Neuron (in vitro differentiated cells): ENCODE data around the gene TMEM232.

Source experiments
- H2AFZ ChIP-seq: one replicate; pipeline ENCODE4 v1.6.1; 2013; ENCODE audit warnings: low read depth, mild to moderate bottlenecking, inconsistent platforms, low read length, moderate library complexity
- H3K27me3 ChIP-seq: one replicate; pipeline ENCODE4 v1.6.1; 2013; ENCODE audit warnings: low read length; ENCODE audit not compliant: insufficient read depth
- H3K36me3 ChIP-seq: one replicate; pipeline ENCODE4 v1.6.1; 2013; ENCODE audit warnings: low read length; ENCODE audit not compliant: insufficient read depth
- H3K4me1 ChIP-seq: one replicate; pipeline ENCODE4 v1.6.1; 2013; ENCODE audit warnings: low read length; ENCODE audit not compliant: insufficient read depth
- H3K4me3 ChIP-seq: 2 replicates; pipeline ENCODE4 v1.5.1; 2013; ENCODE audit warnings: mild to moderate bottlenecking, low read length, moderate library complexity
- H3K9me3 ChIP-seq: one replicate; pipeline ENCODE4 v1.6.1; 2013; ENCODE audit warnings: low read length

TMEM232 gene

DNA sequence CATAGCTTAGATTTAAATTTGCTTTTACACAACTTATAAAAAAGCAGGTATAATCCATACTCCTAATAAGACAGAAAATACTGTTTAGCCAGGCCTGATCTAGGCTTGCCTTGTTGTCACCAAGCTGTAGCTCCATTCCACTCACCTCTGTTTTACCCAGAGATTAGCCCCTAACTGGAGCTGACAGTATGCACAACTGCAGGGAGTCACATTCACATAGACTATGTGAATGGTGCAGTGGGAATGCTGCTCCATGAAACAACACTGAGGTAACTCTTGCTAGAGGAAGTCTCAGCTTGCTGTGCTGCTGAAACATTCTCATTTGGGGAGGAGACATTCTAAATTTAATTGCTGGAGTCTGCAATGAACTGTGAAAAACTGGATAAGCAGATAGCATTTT, 209.1 kb downstream of the TMEM232 start:
- no peaks in the 10 kb centered on the region for H3K36me3 ChIP-seq
- no peak overlapping the region for H2AFZ ChIP-seq
- H3K27me3 ChIP-seq, result no peaks in the 10 kb centered on the region
- no peaks in the 10 kb centered on the region for H3K4me1 ChIP-seq
- H3K9me3 ChIP-seq, result no peaks in the 10 kb centered on the region
- H3K4me3 ChIP-seq, result no peak overlapping the region

DNA sequence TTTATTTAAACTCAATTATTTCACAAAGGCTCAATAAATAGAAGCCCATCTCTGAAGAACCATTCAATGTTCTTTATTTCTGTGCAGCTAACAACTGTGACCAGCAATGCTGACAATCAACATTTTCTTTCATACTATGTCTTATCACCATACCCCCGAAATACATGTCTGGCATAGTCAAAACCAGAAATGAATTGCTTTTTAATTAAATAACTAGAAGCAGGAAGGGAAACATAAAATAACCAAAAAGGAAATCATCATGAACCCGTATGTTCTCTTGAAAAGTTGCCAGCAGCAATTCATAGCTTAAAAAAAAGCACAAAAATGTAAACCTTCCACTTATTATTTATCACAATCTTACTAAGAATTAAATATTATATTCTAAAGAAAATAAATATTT, 212.4 kb downstream of the TMEM232 start:
- Histone ChIP-seq H3K36me3 (no peaks in the 10 kb centered on the region), H2AFZ (no peak overlapping the region), H3K4me3 (no peak overlapping the region), H3K9me3 (no peaks in the 10 kb centered on the region), H3K4me1 (no peaks in the 10 kb centered on the region), H3K27me3 (no peaks in the 10 kb centered on the region)

DNA sequence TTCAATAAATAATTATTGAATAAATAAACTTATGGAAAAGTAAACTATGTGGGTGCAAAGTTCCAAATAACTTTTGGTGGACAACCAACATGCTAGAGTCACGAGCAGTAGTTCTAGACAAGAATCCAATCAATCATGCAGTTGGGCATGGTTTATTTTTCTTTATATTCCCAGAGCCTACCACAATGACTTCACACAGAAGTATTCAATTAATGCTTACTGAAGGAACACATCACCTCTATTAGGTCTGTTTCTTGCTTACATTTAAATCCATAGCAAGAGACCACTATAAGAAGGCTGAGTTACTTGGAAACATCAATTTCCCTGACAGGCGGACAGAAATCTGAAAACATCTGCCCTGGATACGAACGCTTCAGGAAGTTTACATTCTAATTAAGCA, 214.2 kb downstream of the TMEM232 start:
- no peak overlapping the region for H2AFZ ChIP-seq
- H3K27me3 ChIP-seq, result no peaks in the 10 kb centered on the region
- no peaks in the 10 kb centered on the region for H3K36me3 ChIP-seq
- H3K4me1 ChIP-seq, result no peaks in the 10 kb centered on the region
- H3K9me3 ChIP-seq, result no peaks in the 10 kb centered on the region
- no peak overlapping the region for H3K4me3 ChIP-seq

DNA sequence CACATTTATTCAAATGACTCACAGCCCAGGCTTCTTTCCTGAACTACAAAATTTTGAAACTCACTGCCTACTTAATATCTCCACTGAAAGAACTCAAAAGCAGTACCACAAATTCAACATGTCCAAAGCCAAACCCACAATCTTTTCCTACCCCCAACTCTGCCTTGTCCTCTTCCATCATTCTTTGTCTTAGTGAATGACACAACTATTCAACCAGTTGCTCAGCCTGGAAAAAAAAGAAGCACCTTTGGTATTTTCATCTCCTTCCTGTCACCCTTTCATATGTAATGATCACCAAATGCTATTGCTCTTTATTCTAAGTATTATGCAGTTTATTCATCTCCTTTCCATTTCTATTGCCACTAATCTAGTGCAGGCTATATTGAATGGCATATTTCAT, 216.3 kb downstream of the TMEM232 start:
- Histone ChIP-seq H3K4me1 (no peaks in the 10 kb centered on the region), H3K9me3 (no peaks in the 10 kb centered on the region), H3K4me3 (no peak overlapping the region), H2AFZ (no peak overlapping the region), H3K36me3 (no peaks in the 10 kb centered on the region), H3K27me3 (no peaks in the 10 kb centered on the region)

DNA sequence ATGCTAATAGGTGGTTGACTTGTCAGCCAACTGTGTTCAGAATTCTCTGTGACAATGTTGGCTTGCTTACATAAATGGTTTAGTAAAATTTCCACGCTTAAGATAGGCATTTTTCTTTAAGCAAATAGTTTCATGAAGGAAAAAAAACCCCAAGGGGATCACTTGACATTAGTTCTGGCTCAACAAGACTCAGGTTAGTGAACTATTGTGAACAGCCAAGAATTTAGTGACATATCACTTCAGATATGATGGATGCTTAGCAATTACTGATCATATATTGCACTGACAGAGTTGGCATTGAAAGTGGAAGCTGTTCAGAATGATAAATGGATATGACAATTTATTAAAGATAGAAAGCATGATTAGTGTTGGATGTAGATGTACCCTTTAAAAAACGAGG, 218.5 kb downstream of the TMEM232 start:
- Histone ChIP-seq H3K27me3 (no peaks in the 10 kb centered on the region), H2AFZ (no peak overlapping the region), H3K4me1 (peaks cover 9% of the 10 kb centered on the region), H3K36me3 (no peaks in the 10 kb centered on the region), H3K9me3 (no peaks in the 10 kb centered on the region), H3K4me3 (no peak overlapping the region)

DNA sequence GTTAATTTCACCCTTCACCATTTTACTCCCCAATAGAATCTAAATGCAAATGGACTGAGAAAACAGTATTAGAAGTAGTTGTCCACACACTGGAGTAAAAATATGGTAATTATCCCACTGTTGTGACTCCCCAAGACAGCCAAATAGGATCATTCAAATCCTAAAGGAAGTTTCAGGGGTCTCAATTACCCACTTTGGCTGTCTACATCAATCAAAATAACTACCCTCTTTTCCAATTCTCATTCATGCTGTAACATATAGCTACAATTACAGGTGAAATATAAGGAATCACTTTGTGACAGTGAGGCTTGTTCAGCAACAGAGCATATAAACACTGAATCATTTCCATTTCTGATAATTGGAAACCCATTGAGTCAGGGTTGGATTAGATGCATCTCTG, 220.1 kb downstream of the TMEM232 start:
- H3K27me3 ChIP-seq, result no peaks in the 10 kb centered on the region
- peaks cover 2% of the 10 kb centered on the region for H3K9me3 ChIP-seq
- H3K4me3 ChIP-seq, result no peak overlapping the region
- H2AFZ ChIP-seq, result no peak overlapping the region
- H3K36me3 ChIP-seq, result no peaks in the 10 kb centered on the region
- peaks cover 9% of the 10 kb centered on the region for H3K4me1 ChIP-seq

DNA sequence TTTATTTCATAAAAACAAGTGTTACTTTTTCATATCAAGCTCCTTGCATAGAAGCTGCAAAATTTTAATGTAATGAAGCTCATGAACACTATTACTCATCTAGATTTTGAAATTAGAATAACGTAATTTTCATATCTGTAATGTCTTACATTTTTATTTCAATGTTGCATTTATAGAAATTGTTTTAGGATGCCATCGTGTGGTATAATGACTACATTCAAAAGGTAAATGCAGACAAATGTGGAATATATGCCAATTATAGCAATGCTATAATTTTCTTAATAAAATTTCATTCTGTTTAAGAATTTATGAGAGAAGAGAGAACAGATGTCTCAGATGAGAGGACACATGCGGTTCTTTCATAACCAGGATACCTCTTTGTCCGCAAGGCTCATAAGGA, 230.2 kb downstream of the TMEM232 start:
- Histone ChIP-seq H3K4me3 (no peak overlapping the region), H3K4me1 (peaks cover 8% of the 10 kb centered on the region), H2AFZ (no peak overlapping the region), H3K36me3 (no peaks in the 10 kb centered on the region), H3K9me3 (no peaks in the 10 kb centered on the region), H3K27me3 (no peaks in the 10 kb centered on the region)

DNA sequence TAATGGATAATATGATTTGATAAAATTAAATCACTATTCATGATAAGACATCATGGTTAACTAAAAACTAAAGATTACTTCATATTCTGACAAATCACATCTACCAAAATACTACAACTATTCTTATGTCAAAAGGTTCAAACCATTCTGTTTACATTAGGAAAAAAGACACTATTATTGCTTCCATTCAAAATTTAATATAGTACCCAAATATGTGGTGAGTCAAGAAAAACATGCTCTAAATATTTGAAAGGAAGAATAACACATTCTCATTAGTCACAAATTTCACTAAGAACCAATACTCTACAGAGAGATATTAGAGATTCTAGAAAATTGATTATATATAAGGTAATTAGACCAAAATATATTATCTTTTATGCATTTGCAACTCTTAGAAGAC, 234.0 kb downstream of the TMEM232 start:
- Histone ChIP-seq H3K9me3 (no peaks in the 10 kb centered on the region), H2AFZ (no peak overlapping the region), H3K36me3 (no peaks in the 10 kb centered on the region), H3K27me3 (no peaks in the 10 kb centered on the region), H3K4me1 (no peaks in the 10 kb centered on the region), H3K4me3 (no peak overlapping the region)

DNA sequence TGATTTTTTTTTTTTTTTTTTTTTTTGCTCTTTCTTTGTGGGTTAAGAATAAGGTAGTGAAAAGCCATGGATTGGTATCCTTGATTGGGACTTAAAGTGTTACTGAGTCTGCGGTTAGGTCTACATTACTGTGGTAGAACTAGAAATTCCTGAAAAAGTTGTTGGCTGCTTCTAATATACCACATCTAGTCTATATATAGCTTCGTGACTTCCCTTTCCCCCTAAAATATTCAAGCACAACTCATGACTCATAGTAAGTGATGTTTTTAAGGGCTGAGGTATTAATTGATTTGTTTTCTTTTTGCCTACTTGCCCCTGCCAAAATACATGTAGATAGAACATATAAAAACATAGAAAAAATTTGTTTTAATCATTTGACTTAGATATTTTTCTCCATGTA, 247.6 kb downstream of the TMEM232 start:
- Histone ChIP-seq H3K36me3 (no peaks in the 10 kb centered on the region), H3K4me1 (no peaks in the 10 kb centered on the region), H3K27me3 (no peaks in the 10 kb centered on the region), H2AFZ (no peak overlapping the region), H3K9me3 (no peaks in the 10 kb centered on the region), H3K4me3 (no peak overlapping the region)

DNA sequence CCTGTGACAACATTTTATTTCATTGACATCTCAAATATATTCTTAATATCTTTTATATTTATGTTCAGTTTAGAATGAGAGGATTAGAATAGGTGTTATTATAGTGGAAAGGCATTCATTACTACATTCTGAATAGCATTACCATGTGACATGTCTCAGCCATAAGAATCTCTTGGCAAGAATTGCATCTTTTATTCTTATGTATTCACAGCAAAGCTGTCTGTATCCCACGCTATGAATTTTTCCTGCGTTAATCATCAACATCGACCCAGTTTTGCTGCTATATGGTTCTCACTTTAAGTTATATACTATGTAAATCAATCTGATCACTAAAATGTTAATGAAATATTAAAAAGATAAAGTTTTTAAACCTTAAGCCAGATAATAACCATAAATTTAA, 248.6 kb downstream of the TMEM232 start:
- H3K9me3 ChIP-seq, result no peaks in the 10 kb centered on the region
- no peaks in the 10 kb centered on the region for H3K4me1 ChIP-seq
- no peak overlapping the region for H3K4me3 ChIP-seq

DNA sequence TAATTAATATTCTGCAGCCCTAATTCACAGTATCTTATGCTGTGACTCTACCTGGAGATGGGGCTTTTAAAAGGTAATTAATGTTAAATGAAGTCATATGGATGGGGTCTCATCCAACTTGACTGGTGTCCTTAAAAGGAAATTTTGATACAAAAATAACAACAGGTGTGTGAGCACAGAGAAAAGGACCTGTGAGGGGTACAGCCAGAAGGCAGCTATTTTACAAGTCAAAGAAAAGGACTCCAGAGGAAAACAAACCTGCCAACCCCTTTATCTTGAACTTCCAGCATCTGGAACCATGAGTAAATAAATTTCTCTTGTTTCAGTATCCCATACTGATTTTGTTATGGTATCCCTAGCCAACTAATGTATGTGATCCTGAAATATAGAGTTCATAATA, 250.3 kb downstream of the TMEM232 start:
- Histone ChIP-seq H3K36me3 (no peaks in the 10 kb centered on the region), H3K4me3 (no peak overlapping the region), H2AFZ (no peak overlapping the region)

More for the DNA sequence above, 248.6 kb downstream of the TMEM232 start:
- no peaks in the 10 kb centered on the region for H3K27me3 ChIP-seq
- H2AFZ ChIP-seq, result no peak overlapping the region
- no peaks in the 10 kb centered on the region for H3K36me3 ChIP-seq

DNA sequence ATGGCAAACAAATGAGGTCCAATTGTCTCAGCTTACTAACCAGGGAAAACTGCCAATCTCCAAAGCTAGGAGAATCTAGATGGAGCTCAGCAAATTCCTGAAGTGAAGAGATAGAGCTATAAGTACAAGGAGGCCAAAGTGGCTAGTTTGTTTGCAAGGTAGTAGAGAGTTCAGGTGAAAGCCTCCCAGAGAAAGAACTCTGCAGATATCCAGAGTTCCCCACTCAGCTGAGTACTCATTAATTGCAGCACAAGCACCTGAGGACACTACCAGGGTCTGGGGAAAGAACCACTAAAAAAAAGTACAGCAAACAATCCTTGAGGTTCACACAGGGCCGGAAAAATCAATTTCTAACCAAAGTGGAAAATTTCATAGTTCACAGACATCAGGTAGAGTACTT, 250.9 kb downstream of the TMEM232 start:
- Histone ChIP-seq H3K4me1 (no peaks in the 10 kb centered on the region), H3K27me3 (no peaks in the 10 kb centered on the region), H3K4me3 (no peak overlapping the region), H3K36me3 (no peaks in the 10 kb centered on the region), H3K9me3 (no peaks in the 10 kb centered on the region), H2AFZ (no peak overlapping the region)

More for the DNA sequence above, 250.3 kb downstream of the TMEM232 start:
- Histone ChIP-seq H3K27me3 (no peaks in the 10 kb centered on the region), H3K4me1 (no peaks in the 10 kb centered on the region), H3K9me3 (no peaks in the 10 kb centered on the region)

DNA sequence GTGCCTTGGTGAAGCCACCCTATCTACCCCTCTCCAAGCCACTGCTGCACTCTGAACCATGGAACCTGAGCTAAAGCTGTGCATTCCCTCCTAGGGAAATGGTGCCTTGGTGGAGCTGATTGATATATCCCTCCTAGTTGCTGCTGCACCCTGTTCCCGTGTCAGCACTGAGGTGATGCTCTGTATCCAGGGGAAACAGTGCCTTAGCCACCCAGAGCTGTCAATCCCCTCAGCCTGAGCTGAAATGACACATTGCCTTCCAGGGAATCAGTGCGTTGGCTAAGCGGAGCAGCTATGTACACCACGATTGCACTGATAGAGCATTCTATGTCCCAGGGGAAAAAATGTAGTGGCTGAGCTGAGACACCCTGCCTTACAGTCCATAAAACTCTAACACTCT, 257.0 kb downstream of the TMEM232 start:
- Histone ChIP-seq H2AFZ (no peak overlapping the region), H3K36me3 (no peaks in the 10 kb centered on the region), H3K27me3 (no peaks in the 10 kb centered on the region), H3K4me1 (no peaks in the 10 kb centered on the region), H3K9me3 (no peaks in the 10 kb centered on the region), H3K4me3 (no peak overlapping the region)

DNA sequence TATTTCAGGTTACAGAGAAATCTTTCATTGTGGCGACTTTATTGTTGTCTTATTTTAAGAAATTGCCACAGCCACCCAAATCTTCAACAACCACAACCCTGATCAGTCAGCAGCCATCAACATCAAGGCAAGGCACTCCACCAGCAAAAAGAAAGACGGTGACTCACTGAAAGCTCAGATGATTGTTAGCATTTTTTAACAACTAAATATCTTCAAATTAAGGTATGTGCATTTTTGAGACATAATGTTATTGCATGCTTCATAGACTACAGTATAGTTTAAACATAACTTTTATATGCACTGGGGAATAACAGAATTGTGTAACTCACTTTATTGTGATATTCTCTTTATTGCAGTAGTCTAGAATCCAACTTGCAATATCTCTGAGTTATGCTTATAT, 263.4 kb downstream of the TMEM232 start:
- no peaks in the 10 kb centered on the region for H3K27me3 ChIP-seq
- no peak overlapping the region for H2AFZ ChIP-seq
- no peaks in the 10 kb centered on the region for H3K9me3 ChIP-seq
- H3K4me3 ChIP-seq, result no peak overlapping the region
- H3K36me3 ChIP-seq, result no peaks in the 10 kb centered on the region
- no peaks in the 10 kb centered on the region for H3K4me1 ChIP-seq
